KMS-11 (cell line): ENCODE measurements around the gene EXOC6B.

Experiments used
- H2AFZ ChIP-seq: fragments of 200-600 bp; sonication (generic); 2 replicates; pipeline ENCODE4 v1.6.1; 2016; ENCODE audit warnings: antibody characterized with exemption, mixed run types, low read depth
- H3K27ac ChIP-seq: fragments of 200-600 bp; sonication (generic); 2 replicates; pipeline ENCODE4 v1.6.1; 2016; ENCODE audit warnings: mild to moderate bottlenecking, mixed run types
- H3K27me3 ChIP-seq: fragments of 200-600 bp; sonication (generic); 2 replicates; pipeline ENCODE4 v1.6.1; 2017; ENCODE audit warnings: mild to moderate bottlenecking, low read depth, mixed run types, moderate library complexity; ENCODE audit not compliant: insufficient read depth
- H3K36me3 ChIP-seq: fragments of 200-600 bp; sonication (generic); 2 replicates; pipeline ENCODE4 v1.6.1; 2017; ENCODE audit warnings: mild to moderate bottlenecking, mixed run types; ENCODE audit not compliant: insufficient read depth
- H3K4me1 ChIP-seq: fragments of 200-600 bp; sonication (generic); 2 replicates; pipeline ENCODE4 v1.6.1; 2016; ENCODE audit warnings: mild to moderate bottlenecking, low read depth, mixed run types; ENCODE audit not compliant: poor library complexity, severe bottlenecking
- H3K4me2 ChIP-seq: fragments of 200-600 bp; sonication (generic); 2 replicates; pipeline ENCODE4 v1.7.0; 2016; ENCODE audit warnings: mild to moderate bottlenecking, mixed run types
- H3K4me3 ChIP-seq: fragments of 200-600 bp; sonication (generic); IDR thresholded peaks from 2 replicates; pipeline ENCODE4 v1.6.1; 2017; ENCODE audit warnings: low read depth, low read length, mixed read lengths; ENCODE audit not compliant: insufficient read depth
- H3K79me2 ChIP-seq: fragments of 200-600 bp; sonication (generic); 2 replicates; pipeline ENCODE4 v1.6.1; 2016; ENCODE audit warnings: low read depth, mixed run types; ENCODE audit not compliant: insufficient read depth
- H3K9ac ChIP-seq: fragments of 200-600 bp; sonication (generic); 2 replicates; pipeline ENCODE4 v1.6.1; 2016; ENCODE audit warnings: mild to moderate bottlenecking, mixed run types
- H4K20me1 ChIP-seq: fragments of 200-600 bp; sonication (generic); 2 replicates; pipeline ENCODE4 v1.6.1; 2016; ENCODE audit warnings: mild to moderate bottlenecking, mixed run types; ENCODE audit not compliant: insufficient read depth
- TF ChIP-seq, protein P1 (sequence below): fragments of 200-600 bp; sonication (generic); conservative IDR thresholded peaks from 2 replicates; pipeline ENCODE4 v1.6.1; 2017; ENCODE audit warnings: low read depth, mild to moderate bottlenecking, antibody characterized with exemption, low read length, moderate library complexity, mixed read lengths

Gene EXOC6B

GRCh38 chr2:72828840-72829507, 3.1 kb upstream of the EXOC6B start:
- H3K79me2 ChIP-seq: no peaks in the 10 kb centered on the region
- TF ChIP-seq, protein P1, sequence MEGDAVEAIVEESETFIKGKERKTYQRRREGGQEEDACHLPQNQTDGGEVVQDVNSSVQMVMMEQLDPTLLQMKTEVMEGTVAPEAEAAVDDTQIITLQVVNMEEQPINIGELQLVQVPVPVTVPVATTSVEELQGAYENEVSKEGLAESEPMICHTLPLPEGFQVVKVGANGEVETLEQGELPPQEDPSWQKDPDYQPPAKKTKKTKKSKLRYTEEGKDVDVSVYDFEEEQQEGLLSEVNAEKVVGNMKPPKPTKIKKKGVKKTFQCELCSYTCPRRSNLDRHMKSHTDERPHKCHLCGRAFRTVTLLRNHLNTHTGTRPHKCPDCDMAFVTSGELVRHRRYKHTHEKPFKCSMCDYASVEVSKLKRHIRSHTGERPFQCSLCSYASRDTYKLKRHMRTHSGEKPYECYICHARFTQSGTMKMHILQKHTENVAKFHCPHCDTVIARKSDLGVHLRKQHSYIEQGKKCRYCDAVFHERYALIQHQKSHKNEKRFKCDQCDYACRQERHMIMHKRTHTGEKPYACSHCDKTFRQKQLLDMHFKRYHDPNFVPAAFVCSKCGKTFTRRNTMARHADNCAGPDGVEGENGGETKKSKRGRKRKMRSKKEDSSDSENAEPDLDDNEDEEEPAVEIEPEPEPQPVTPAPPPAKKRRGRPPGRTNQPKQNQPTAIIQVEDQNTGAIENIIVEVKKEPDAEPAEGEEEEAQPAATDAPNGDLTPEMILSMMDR: no peak
- H3K4me2 ChIP-seq: peak overlapping the region; percentile 89
- peaks cover 50% of the 10 kb centered on the region for H3K4me1 ChIP-seq
- peak overlapping the region; percentile 2; the same call in 1 of the 2 replicates for H3K27ac ChIP-seq
- no peaks in the 10 kb centered on the region for H3K27me3 ChIP-seq
- H4K20me1 ChIP-seq: no peaks in the 10 kb centered on the region
- no peaks in the 10 kb centered on the region for H3K36me3 ChIP-seq
- no peak overlapping the region for H3K4me3 ChIP-seq
- no peak overlapping the region for H3K9ac ChIP-seq
- H2AFZ ChIP-seq: 0 out of 2 replicates have a peak overlapping the region, but pooled peaks have one; percentile 8

- H2AFZ ChIP-seq: no peak overlapping the region
- H3K36me3 ChIP-seq: no peaks in the 10 kb centered on the region
- no peaks in the 10 kb centered on the region for H3K27me3 ChIP-seq
- H3K4me2 ChIP-seq: peak overlapping the region; percentile 89; the same call in 1 of the 2 replicates
- peaks cover 50% of the 10 kb centered on the region for H3K4me1 ChIP-seq
- TF ChIP-seq, protein P1: no peak
- H3K9ac ChIP-seq: no peak overlapping the region
- H3K4me3 ChIP-seq: no peak overlapping the region
- no peak overlapping the region for H3K27ac ChIP-seq
- H3K79me2 ChIP-seq: no peaks in the 10 kb centered on the region
- no peaks in the 10 kb centered on the region for H4K20me1 ChIP-seq
Measured at GRCh38 chr2:72827966-72828646, 2.3 kb upstream of the EXOC6B start.

GRCh38 chr2:72827487-72827886, 1.7 kb upstream of the EXOC6B start:
- Histone ChIP-seq H3K4me3 (no peak overlapping the region), H3K4me2 (no peak overlapping the region; the same call in 1 of the 2 replicates), H3K27me3 (no peaks in the 10 kb centered on the region), H3K27ac (no peak overlapping the region), H3K79me2 (no peaks in the 10 kb centered on the region), H2AFZ (no peak overlapping the region), H3K9ac (no peak overlapping the region), H4K20me1 (no peaks in the 10 kb centered on the region), H3K36me3 (no peaks in the 10 kb centered on the region), H3K4me1 (peaks cover 50% of the 10 kb centered on the region)
- TF ChIP-seq, protein P1: no peak

DNA sequence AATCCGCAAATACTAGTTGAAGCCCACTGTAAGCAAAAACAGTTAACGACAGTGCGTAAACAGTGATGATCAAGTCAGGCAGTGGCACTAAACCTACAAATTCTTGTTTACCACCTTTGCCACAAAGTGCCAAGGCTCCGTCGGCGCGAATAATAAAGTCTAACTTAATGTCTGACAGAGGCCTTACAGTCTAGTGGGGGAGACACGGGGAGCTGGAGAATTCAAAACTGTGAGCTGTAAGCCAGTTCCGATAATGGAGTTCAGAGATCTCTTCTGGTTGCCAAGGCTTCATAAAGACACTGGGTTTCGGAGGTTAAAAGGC, 284 bp upstream of the EXOC6B start:
- peak overlapping the region; percentile 83 for H2AFZ ChIP-seq
- peak overlapping the region; percentile 26; the same call in 1 of the 2 replicates for H3K4me2 ChIP-seq
- H3K27ac ChIP-seq: no peak overlapping the region
- TF ChIP-seq, protein P1: peak; percentile 7; the same call in 1 of the 2 replicates
- H3K4me3 ChIP-seq: peak overlapping the region; percentile 92
- H4K20me1 ChIP-seq: no peaks in the 10 kb centered on the region
- no peaks in the 10 kb centered on the region for H3K36me3 ChIP-seq
- H3K79me2 ChIP-seq: no peaks in the 10 kb centered on the region
- peaks cover 52% of the 10 kb centered on the region for H3K4me1 ChIP-seq
- no peak overlapping the region; the same call in 1 of the 2 replicates for H3K9ac ChIP-seq
- no peaks in the 10 kb centered on the region for H3K27me3 ChIP-seq
